Keratinocyte (primary cell): ENCODE results near the gene IRF6. TPM values are rescaled to one million over a fixed set of nuclear protein-coding genes. Genes with fewer than 3 reads are reported as not detected.

ENCODE experiments used
- DNase-seq: peaks from one replicate; pipeline ENCODE4 v3.0.0-alpha.2; 2011; ENCODE audit warnings: low read depth, missing footprints, low spot score
- FAIRE-seq: peaks from 2 replicates; lab custom pipeline; 2011; peaks lifted over from hg19 to GRCh38; lab: Jason Lieb, UNC
- H2AFZ ChIP-seq: 2 replicates; pipeline ENCODE4 v1.6.0; 2012; ENCODE audit warnings: low read length, control low read depth, inconsistent platforms; ENCODE audit not compliant: control insufficient read depth
- H3K27ac ChIP-seq: 2 replicates; pipeline ENCODE4 v1.5.1; 2011; ENCODE audit warnings: low read length; ENCODE audit not compliant: control insufficient read depth, insufficient read depth
- H3K27me3 ChIP-seq: 3 replicates; pipeline ENCODE4 v1.6.0; 2011; ENCODE audit warnings: low read length; ENCODE audit not compliant: control insufficient read depth, insufficient read depth; ENCODE audit errors: extremely low read depth
- H3K36me3 ChIP-seq, 2 experiments: 2 replicates in 1 of 2; 3 replicates in 1 of 2; pipeline ENCODE4 v1.5.1; 2011; ENCODE audit warnings: low read length in 2 of 2, mild to moderate bottlenecking in 1 of 2; ENCODE audit not compliant: control insufficient read depth in 2 of 2, insufficient read depth in 2 of 2; ENCODE audit errors: extremely low read depth in 1 of 2
- H3K4me1 ChIP-seq: 3 replicates; pipeline ENCODE4 v1.5.1; 2011; ENCODE audit warnings: low read length; ENCODE audit not compliant: control insufficient read depth, insufficient read depth; ENCODE audit errors: extremely low read depth
- H3K4me2 ChIP-seq: 3 replicates; pipeline ENCODE4 v1.6.0; 2011; ENCODE audit warnings: low read depth, low read length; ENCODE audit not compliant: control insufficient read depth, insufficient read depth; ENCODE audit errors: extremely low read depth
- H3K4me3 ChIP-seq, 3 experiments: fragments of 200-600 bp in 1 of 3; sonication (generic) in 1 of 3; 2 replicates in 2 of 3; 3 replicates in 1 of 3; pipeline ENCODE4 v1.5.1; 2011 to 2016; ENCODE audit warnings: low read length in 3 of 3, mild to moderate bottlenecking in 3 of 3, control low read depth in 2 of 3, inconsistent platforms in 1 of 3, low read depth in 1 of 3, mixed read lengths in 1 of 3, mixed run types in 1 of 3, moderate library complexity in 1 of 3; ENCODE audit not compliant: control insufficient read depth in 2 of 3, insufficient read depth in 2 of 3; ENCODE audit errors: extremely low read depth in 1 of 3
- H3K79me2 ChIP-seq: 2 replicates; pipeline ENCODE4 v1.6.0; 2012; ENCODE audit warnings: low read length; ENCODE audit not compliant: control insufficient read depth, insufficient read depth
- H3K9ac ChIP-seq: 3 replicates; pipeline ENCODE4 v1.6.0; 2011; ENCODE audit warnings: low read length; ENCODE audit not compliant: control insufficient read depth, insufficient read depth; ENCODE audit errors: extremely low read depth
- H3K9me1 ChIP-seq: 3 replicates; pipeline ENCODE4 v1.6.0; 2011; ENCODE audit warnings: low read length; ENCODE audit not compliant: control insufficient read depth, insufficient read depth; ENCODE audit errors: extremely low read depth
- H3K9me3 ChIP-seq: 2 replicates; pipeline ENCODE4 v1.5.1; 2012; ENCODE audit warnings: low read depth, low read length; ENCODE audit not compliant: control insufficient read depth
- H4K20me1 ChIP-seq: 3 replicates; pipeline ENCODE4 v1.6.0; 2011; ENCODE audit warnings: low read length; ENCODE audit not compliant: control insufficient read depth, insufficient read depth; ENCODE audit errors: extremely low read depth
- CTCF ChIP-seq, 3 experiments: IDR thresholded peaks in 1 of 3; conservative IDR thresholded peaks in 1 of 3; optimal IDR thresholded peaks in 1 of 3; 2 replicates in 2 of 3; 3 replicates in 1 of 3; pipeline versions ENCODE3 to v1.5.1; 2011; ENCODE audit warnings: low read length in 3 of 3, mild to moderate bottlenecking in 3 of 3, moderate library complexity in 2 of 3, control low read depth in 1 of 3, inconsistent platforms in 1 of 3; ENCODE audit not compliant: insufficient read depth in 2 of 3; ENCODE audit errors: extremely low read depth in 1 of 3
- EZH2 ChIP-seq: IDR thresholded peaks from one replicate; pipeline ENCODE4 v1.6.1; 2012; ENCODE audit warnings: inconsistent platforms, mild to moderate bottlenecking, low read length, moderate library complexity
- dilution Hi-C: fragments of 300-500 bp; cut with MboI; formaldehyde crosslinking; loops from one replicate; pipeline ENCODE4 v1.7.0; 2020; ENCODE audit warnings: low sequenced_read_pairs; ENCODE audit not compliant: extremely low pct_ligation_motif_present
- polyA plus RNA-seq, 5 experiments: library from polyadenylated mRNA; depleted of rRNA in 3 of 5; stranded (reverse) in 3 of 5; stranded (forward) in 1 of 5; unstranded in 1 of 5; fragments of >200 nt; gene quantifications; 1 replicate in 1 of 5; 2 replicates in 3 of 5; 3 replicates in 1 of 5; pipeline versions ENCODE4 v1.2.1 to v1.2.3, GENCODE V29; 2011 to 2012; ENCODE audit warnings: missing spikeins in 2 of 5, low read depth in 1 of 5, low replicate concordance in 1 of 5

Gene IRF6
- polyA plus RNA-seq, 1 donor (not counting 4 experiments of a cell fraction or from before 2014, with no cell fraction given) = 476 TPM

GRCh38 chr1:209789245-209789644 is 16.7 kb downstream of the IRF6 start:
- Histone ChIP-seq H3K9me3 (no peaks in the 10 kb centered on the region), H3K4me3 (no peak overlapping the region), H3K9me1 (no peaks in the 10 kb centered on the region), H4K20me1 (peaks cover 31% of the 10 kb centered on the region), H3K4me2 (no peak overlapping the region), H3K36me3 (peaks cover 43 to 68% of the 10 kb centered on the region in 2 experiments), H3K27ac (no peak overlapping the region), H3K79me2 (peaks cover 60% of the 10 kb centered on the region), H2AFZ (no peak overlapping the region), H3K4me1 (peaks cover 41% of the 10 kb centered on the region), H3K27me3 (no peaks in the 10 kb centered on the region), H3K9ac (no peak overlapping the region)
- FAIRE-seq (no peak), DNase-seq (no peak)
- TF ChIP-seq CTCF (optimal IDR thresholded peaks at IDR 0.05 in 1 of 3, IDR thresholded peaks at IDR 0.05 in 1 of 3, conservative IDR thresholded peaks at IDR 0.05 in 1 of 3; ENCODE audit: extremely low read depth in 1 of 3, insufficient read depth in 2 of 3, low read length in 3 of 3) = no peak
- TF ChIP-seq EZH2 = no peak
- dilution Hi-C loops = no loop called here

GRCh38 chr1:209787551-209787950 is 18.4 kb downstream of the IRF6 start:
- no peak for DNase-seq
- Histone ChIP-seq H3K4me3 (no peak overlapping the region), H3K4me1 (peaks cover 37% of the 10 kb centered on the region)

More at GRCh38 chr1:209787551-209787950, 18.4 kb downstream of the IRF6 start:
- H3K9ac ChIP-seq = no peak overlapping the region
- H3K4me2 ChIP-seq = no peak overlapping the region
- peaks cover 51 to 70% of the 10 kb centered on the region in 2 experiments for H3K36me3 ChIP-seq
- no peak for FAIRE-seq
- H4K20me1 ChIP-seq = peaks cover 29% of the 10 kb centered on the region
- H3K9me3 ChIP-seq = no peaks in the 10 kb centered on the region
- H3K79me2 ChIP-seq = peaks cover 44% of the 10 kb centered on the region
- TF ChIP-seq CTCF (optimal IDR thresholded peaks at IDR 0.05 in 1 of 3, IDR thresholded peaks at IDR 0.05 in 1 of 3, conservative IDR thresholded peaks at IDR 0.05 in 1 of 3; ENCODE audit: extremely low read depth in 1 of 3, insufficient read depth in 2 of 3, low read length in 3 of 3) (no peak), EZH2 (no peak)
- H3K9me1 ChIP-seq = no peaks in the 10 kb centered on the region
- H2AFZ ChIP-seq = no peak overlapping the region
- dilution Hi-C loops = no loop called here
- H3K27ac ChIP-seq = peak overlapping the region; percentile 21
- H3K27me3 ChIP-seq = no peaks in the 10 kb centered on the region
